ENCODE measurements around the gene FAM13A. TPM values are rescaled to one million over a fixed set of nuclear protein-coding genes. Genes with fewer than 3 reads are reported as not detected.

The FAM13A gene
- total and polyA plus RNA-seq, 2 of the 8 experiments (the other 6 are each of a cell fraction or from before 2014, with no cell fraction given): 7.1 to 16.5 TPM

- FAIRE-seq (no peak), DNase-seq (ENCODE audit: low read depth in 1 of 2, low spot score in 2 of 2) (no peak)
- peaks cover 0 to 8% (median 0%) of the 10 kb centered on the region in 4 experiments; a peak in 2 of 7 replicates for H3K4me1 ChIP-seq (replicated peaks in 1 of 4; ENCODE audit: control insufficient read depth in 3 of 4, insufficient read depth in 4 of 4, low read length in 3 of 4)
- H4K20me1 ChIP-seq (replicated peaks in 1 of 2; ENCODE audit: control insufficient read depth in 1 of 2, insufficient read depth in 2 of 2, low read length in 2 of 2): no peaks in the 10 kb centered on the region
- no peak overlapping the region for H3K18ac ChIP-seq (ENCODE audit: extremely low read depth, low read length)
- no peak overlapping the region for H3K14ac ChIP-seq (ENCODE audit: insufficient read length)
- H3K4me2 ChIP-seq (ENCODE audit: insufficient read depth in 1 of 2, low read depth in 2 of 2, low read length in 2 of 2): no peak overlapping the region
- H3K23ac ChIP-seq (ENCODE audit: insufficient read length): no peak overlapping the region
- no peak overlapping the region for H2BK12ac ChIP-seq (ENCODE audit: low read depth, low read length)
- no peak overlapping the region for H3K9ac ChIP-seq (replicated peaks in 1 of 4; ENCODE audit: extremely low read depth in 1 of 4, low read depth in 3 of 4, low read length in 3 of 4)
- 94% methylated on average over 1 of the region's 1 CpG; no CpG with 5 or more reads in 1 of the 2 experiments for WGBS, 2 experiments (ENCODE audit: extremely low coverage in 1 of 2, insufficient coverage in 1 of 2, insufficient read length in 1 of 2, insufficient replicate concordance in 2 of 2, low coverage in 1 of 2, low lambda C conversion rate in 2 of 2, missing lambda C conversion rate in 1 of 2)
- no peaks in the 10 kb centered on the region for H3K36me3 ChIP-seq (ENCODE audit: control insufficient read depth in 2 of 4, insufficient read depth in 4 of 4, low read length in 3 of 4)
- no peak overlapping the region for H3K4ac ChIP-seq (replicated peaks; ENCODE audit: insufficient read length, low read depth, low read length)
- no peak overlapping the region for H2AFZ ChIP-seq (ENCODE audit: low read length)
- H3K4me3 ChIP-seq (ENCODE audit: extremely low read depth in 1 of 4, insufficient read depth in 2 of 4, low read depth in 3 of 4, low read length in 4 of 4): no peak overlapping the region
- peaks cover 0 to 1% (median 0%) of the 10 kb centered on the region in 4 experiments; a peak in 1 of 7 replicates for H3K27me3 ChIP-seq (replicated peaks in 1 of 4; ENCODE audit: control insufficient read depth in 3 of 4, extremely low read depth in 1 of 4, insufficient read depth in 3 of 4, low read length in 3 of 4)
- no peak for TF ChIP-seq CBX5 (IDR thresholded peaks at IDR 0.05; ENCODE audit: low read depth, low read length)
- TF ChIP-seq SRF (IDR thresholded peaks at IDR 0.05; ENCODE audit: low read depth, low read length): no peak
- TF ChIP-seq GTF2F1 (IDR thresholded peaks at IDR 0.05; ENCODE audit: borderline replicate concordance, low read depth, low read length): no peak
- no peak for TF ChIP-seq E2F6 (IDR thresholded peaks at IDR 0.05)
- no peak overlapping the region for H2BK15ac ChIP-seq (ENCODE audit: low read length)
- H3K23me2 ChIP-seq (ENCODE audit: low read depth, low read length): no peaks in the 10 kb centered on the region
- no peak overlapping the region for H2BK120ac ChIP-seq (replicated peaks; ENCODE audit: low read depth, low read length)
- H4K5ac ChIP-seq (ENCODE audit: insufficient read length, low read depth, low read length): no peak overlapping the region
- H2AK5ac ChIP-seq (ENCODE audit: low read depth, low read length): no peak overlapping the region
- H3K9me3 ChIP-seq (ENCODE audit: insufficient read depth in 2 of 2, low read depth in 1 of 2, low read length in 1 of 2): no peaks in the 10 kb centered on the region
- H2BK20ac ChIP-seq (ENCODE audit: low read length): no peak overlapping the region
- H2BK5ac ChIP-seq (ENCODE audit: low read depth, low read length): no peak overlapping the region
- ChIA-PET POLR2A (ENCODE audit: partially characterized antibody) (no interaction called here), CTCF (ENCODE audit: partially characterized antibody) (no interaction called here)
- no peaks in the 10 kb centered on the region for H3K79me1 ChIP-seq (ENCODE audit: low read depth, low read length)
- H4K91ac ChIP-seq (replicated peaks; ENCODE audit: insufficient read length, low read length): no peak overlapping the region
- H4K8ac ChIP-seq (ENCODE audit: extremely low read depth, insufficient read depth, low read length): no peak overlapping the region
- H3K27ac ChIP-seq (ENCODE audit: low read depth, low read length): no peak overlapping the region
- H3K56ac ChIP-seq (replicated peaks; ENCODE audit: insufficient read length, low read depth, low read length): no peak overlapping the region
- no peaks in the 10 kb centered on the region for H3K79me2 ChIP-seq (ENCODE audit: control insufficient read depth in 1 of 2, insufficient read depth in 2 of 2, low read length in 2 of 2)
These were observed 260.4 kb downstream of the FAM13A start for GRCh38 chr4:88796545-88796944.

Data from H1 (cell line).